HEK293T (cell line): ENCODE measurements around the gene KIAA1217.

Source experiments
- ARNT ChIP-seq: fragments of 450-650 bp; IDR thresholded peaks from 2 replicates; pipeline ENCODE4 v1.6.1; 2017; ENCODE audit warnings: mild to moderate bottlenecking
- BHLHE40 ChIP-seq: fragments of 450-650 bp; IDR thresholded peaks from 2 replicates; pipeline ENCODE4 v1.6.1; 2016; ENCODE audit warnings: mild to moderate bottlenecking, moderate library complexity, borderline replicate concordance
- ELF4 ChIP-seq: fragments of 450-650 bp; IDR thresholded peaks from 2 replicates; pipeline ENCODE4 v1.6.1; 2017; ENCODE audit warnings: antibody characterized with exemption
- FOXA1 ChIP-seq: fragments of 450-650 bp; IDR thresholded peaks from 2 replicates; pipeline ENCODE4 v1.6.1; 2016; ENCODE audit warnings: mild to moderate bottlenecking
- FOXK2 ChIP-seq: fragments of 450-650 bp; IDR thresholded peaks from 2 replicates; pipeline ENCODE4 v1.6.1; 2016; ENCODE audit warnings: mild to moderate bottlenecking
- L3MBTL2 ChIP-seq: fragments of 450-650 bp; conservative IDR thresholded peaks from 2 replicates; pipeline ENCODE4 v1.6.1; 2016; ENCODE audit warnings: mild to moderate bottlenecking
- LEF1 ChIP-seq: fragments of 450-650 bp; IDR thresholded peaks from 2 replicates; pipeline ENCODE4 v1.6.1; 2017; ENCODE audit warnings: mild to moderate bottlenecking, borderline replicate concordance
- NFRKB ChIP-seq: fragments of 450-650 bp; IDR thresholded peaks from 2 replicates; pipeline ENCODE4 v1.6.1; 2016; ENCODE audit warnings: mild to moderate bottlenecking, moderate library complexity
- SP1 ChIP-seq: fragments of 450-650 bp; IDR thresholded peaks from 2 replicates; pipeline ENCODE4 v1.6.1; 2017
- TF ChIP-seq, protein P1 (sequence below): fragments of 450-650 bp; IDR thresholded peaks from 2 replicates; pipeline ENCODE4 v1.6.1; 2016

DNA sequence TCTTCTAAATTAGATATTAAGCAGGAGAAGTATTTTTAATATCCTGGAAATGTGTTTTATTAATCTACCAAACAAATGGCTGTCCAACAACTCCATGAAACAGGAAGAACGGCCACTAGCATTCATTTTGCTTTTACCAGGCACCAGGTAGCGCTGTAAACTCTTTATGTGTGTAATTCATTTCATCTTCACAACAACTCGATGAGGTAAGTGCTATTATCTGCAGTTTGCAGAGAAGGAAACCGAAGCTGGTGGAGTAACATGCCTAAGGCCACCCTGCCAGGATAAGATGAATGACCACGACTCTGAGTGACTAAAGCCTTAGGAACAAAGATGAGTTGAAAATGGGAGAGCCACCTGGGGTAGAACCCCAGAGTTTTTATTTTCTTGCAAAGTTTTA is 101.2 kb downstream of the KIAA1217 start:
- TF ChIP-seq FOXA1 (no peak), SP1 (no peak), ARNT (no peak), L3MBTL2 (no peak), LEF1 (no peak), FOXK2 (no peak), BHLHE40 (no peak), ELF4 (no peak), NFRKB (no peak)
- TF ChIP-seq, protein P1, sequence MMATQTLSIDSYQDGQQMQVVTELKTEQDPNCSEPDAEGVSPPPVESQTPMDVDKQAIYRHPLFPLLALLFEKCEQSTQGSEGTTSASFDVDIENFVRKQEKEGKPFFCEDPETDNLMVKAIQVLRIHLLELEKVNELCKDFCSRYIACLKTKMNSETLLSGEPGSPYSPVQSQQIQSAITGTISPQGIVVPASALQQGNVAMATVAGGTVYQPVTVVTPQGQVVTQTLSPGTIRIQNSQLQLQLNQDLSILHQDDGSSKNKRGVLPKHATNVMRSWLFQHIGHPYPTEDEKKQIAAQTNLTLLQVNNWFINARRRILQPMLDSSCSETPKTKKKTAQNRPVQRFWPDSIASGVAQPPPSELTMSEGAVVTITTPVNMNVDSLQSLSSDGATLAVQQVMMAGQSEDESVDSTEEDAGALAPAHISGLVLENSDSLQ, result no peak
